ENCODE data around the gene MCU. TPM values are rescaled to one million over a fixed set of nuclear protein-coding genes. Genes with fewer than 3 reads are reported as not detected.

Gene MCU
- total and polyA plus RNA-seq, 2 of the 8 experiments (the other 6 are each of a cell fraction or from before 2014, with no cell fraction given), result 51.6 to 62.2 TPM

DNA sequence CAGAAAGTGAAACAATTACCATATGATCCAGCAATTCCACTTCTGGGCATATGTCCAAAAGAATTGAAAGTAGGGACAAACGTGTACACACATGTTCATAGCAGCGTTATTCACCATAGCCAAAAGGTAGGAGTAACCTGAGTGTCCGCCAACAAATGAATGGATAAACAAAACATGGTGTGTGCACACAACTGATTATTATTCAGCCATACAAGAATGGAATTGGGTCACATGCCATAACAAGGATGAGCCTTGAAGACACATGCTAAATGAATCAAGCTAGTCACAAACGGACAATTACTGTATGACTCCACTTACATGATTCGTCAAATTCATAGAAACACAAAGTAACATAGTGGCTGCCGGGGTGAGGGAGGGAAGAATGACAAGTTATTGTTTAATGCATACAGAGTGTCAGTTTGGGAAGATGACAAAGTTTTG is 197.5 kb downstream of the MCU start (continued):
- TF ChIP-seq EZH2 (IDR thresholded peaks at IDR 0.05; ENCODE audit: low read depth, low read length, severe bottlenecking), result no peak
- TF ChIP-seq, protein P1, sequence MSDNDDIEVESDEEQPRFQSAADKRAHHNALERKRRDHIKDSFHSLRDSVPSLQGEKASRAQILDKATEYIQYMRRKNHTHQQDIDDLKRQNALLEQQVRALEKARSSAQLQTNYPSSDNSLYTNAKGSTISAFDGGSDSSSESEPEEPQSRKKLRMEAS (IDR thresholded peaks at IDR 0.05), result no peak
- no peak for TF ChIP-seq SUZ12 (IDR thresholded peaks at IDR 0.05; ENCODE audit: low read length)
- TF ChIP-seq KDM5A (IDR thresholded peaks at IDR 0.05; ENCODE audit: low read length), result no peak
- TF ChIP-seq SAP30 (IDR thresholded peaks at IDR 0.05; ENCODE audit: insufficient read depth, insufficient replicate concordance, low read length), result no peak
